Aorta (tissue), 5 donors: ENCODE measurements around the gene AGAP1. TPM values are rescaled to one million over a fixed set of nuclear protein-coding genes. Genes with fewer than 3 reads are reported as not detected.
A peak's percentile ranks its signal among the peaks of the same experiment; 100 is the strongest.

Source experiments
- ATAC-seq: fragments of 200-7000 bp; cut with Tn5 transposase; one replicate; pipeline ENCODE4 v1.9.1; 2022; ENCODE audit warnings: moderate library complexity; ENCODE audit not compliant: low FRiP score
- DNase-seq, 2 donors: peaks; one replicate each; pipeline ENCODE4 v3.0.0-alpha.2; 2020
- H3K27ac ChIP-seq, 2 donors: one replicate each; pipeline ENCODE4 v1.5.1; 2013; ENCODE audit warnings: low read length in 2 of 2, mild to moderate bottlenecking in 2 of 2, moderate library complexity in 2 of 2, control low read depth in 1 of 2, inconsistent platforms in 1 of 2, low read depth in 1 of 2
- H3K27me3 ChIP-seq, 2 donors: one replicate each; pipeline ENCODE4 v1.6.1; 2013; ENCODE audit warnings: control low read depth in 1 of 2, low read length in 1 of 2, mild to moderate bottlenecking in 1 of 2, moderate library complexity in 1 of 2; ENCODE audit not compliant: insufficient read depth in 2 of 2, control insufficient read depth in 1 of 2
- H3K36me3 ChIP-seq, 2 donors: one replicate each; pipeline ENCODE4 v1.6.1; 2013; ENCODE audit warnings: control low read depth in 1 of 2, low read length in 1 of 2, mild to moderate bottlenecking in 1 of 2; ENCODE audit not compliant: insufficient read depth in 2 of 2, control insufficient read depth in 1 of 2
- H3K4me1 ChIP-seq, 2 donors: one replicate each; pipeline ENCODE4 v1.6.1; 2013; ENCODE audit warnings: low read length in 2 of 2, control low read depth in 1 of 2, mild to moderate bottlenecking in 1 of 2, moderate library complexity in 1 of 2; ENCODE audit not compliant: insufficient read depth in 2 of 2, control insufficient read depth in 1 of 2
- H3K4me3 ChIP-seq, 2 donors: one replicate each; pipeline ENCODE4 v1.5.1; 2013; ENCODE audit warnings: low read length in 2 of 2, control low read depth in 1 of 2, mild to moderate bottlenecking in 1 of 2
- H3K9me3 ChIP-seq: one replicate; pipeline ENCODE4 v1.6.1; 2013; ENCODE audit warnings: mild to moderate bottlenecking, low read length; ENCODE audit not compliant: control insufficient read depth
- WGBS, 2 donors: extraction: QIAGEN DNeasy Blood & Tissue Kit; methylation state at CpG; one replicate each; pipeline ENCODE4 v1.1.7; 2013; 5-methylcytosine and 5-hydroxymethylcytosine counted together
- intact Hi-C, 2 donors: fragments of 100-400 bp; cut with DNase I; formaldehyde crosslinking; loops; one replicate each; pipeline versions ENCODE4 v1.14.2 to v1.15.0; 2022
- polyA plus RNA-seq, 2 donors: library from polyadenylated mRNA; stranded (reverse); fragments of 200-250 nt; gene quantifications; one replicate each; pipeline ENCODE4 v1.2.3, GENCODE V29; 2013
- total RNA-seq, 2 donors: library from RNA; stranded (reverse); fragmentation: NEBNext Ultra II Directional; extraction: Animal tissue kit (Norgen Biotek cat#: 25700); gene quantifications; one replicate each; pipeline ENCODE4 v1.2.1, GENCODE V29; 2021
- donor health status: healthy with polysubstance abuse.
- donor health status: Bipolar disorder and iron deficiency.
- donor health status: DM: no; HTN: no; CAD: no.
- donor health status: DM: no; HTN: no; CAD: no.
- donor health status: DM: yes; HTN: yes; CAD: no.

Gene AGAP1
- total and polyA plus RNA-seq, 4 donors: 3.0 to 32.7 (median 12.7) TPM

DNA sequence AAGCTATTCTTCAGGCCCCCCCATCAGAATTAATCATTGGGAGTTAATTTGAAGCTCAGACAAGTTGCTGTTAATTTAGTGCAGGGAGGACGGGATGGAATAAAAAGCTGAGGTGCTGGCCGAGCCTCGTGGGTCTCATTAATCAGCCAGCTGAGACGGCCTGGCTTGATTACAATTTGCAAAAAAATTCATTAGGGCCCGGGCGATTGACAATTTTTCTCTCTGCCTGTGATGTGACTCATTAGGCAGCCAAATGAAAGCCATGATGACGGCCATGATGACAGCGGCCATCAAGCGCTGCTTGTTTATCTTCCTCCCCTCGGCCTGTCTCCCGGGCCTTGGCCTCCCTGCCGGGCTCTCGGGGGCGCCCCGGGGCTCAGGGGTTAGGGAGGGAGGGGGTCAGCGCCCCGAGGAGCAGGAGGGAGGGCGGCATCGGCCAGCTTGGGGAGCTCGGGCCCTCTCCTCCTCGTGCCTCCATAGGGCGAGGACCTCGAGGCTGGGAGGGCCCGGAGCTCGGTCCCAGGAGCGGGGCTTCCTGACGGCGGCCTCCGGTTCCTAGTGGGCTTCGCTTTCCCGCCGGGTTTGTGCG, 669.1 kb downstream of the AGAP1 start:
- Histone ChIP-seq H3K4me3 (no peak overlapping the region), H3K9me3 (no peaks in the 10 kb centered on the region), H3K27me3 (peaks cover 0 to 1% of the 10 kb centered on the region in 2 donors), H3K27ac (no peak overlapping the region), H3K4me1 (no peaks in the 10 kb centered on the region), H3K36me3 (no peaks in the 10 kb centered on the region)
- DNase-seq (no peak), ATAC-seq (no peak)
- 57 to 61% methylated on average over 33 of the region's 33 CpGs for WGBS, 2 donors
- intact Hi-C loops: no loop called here

DNA sequence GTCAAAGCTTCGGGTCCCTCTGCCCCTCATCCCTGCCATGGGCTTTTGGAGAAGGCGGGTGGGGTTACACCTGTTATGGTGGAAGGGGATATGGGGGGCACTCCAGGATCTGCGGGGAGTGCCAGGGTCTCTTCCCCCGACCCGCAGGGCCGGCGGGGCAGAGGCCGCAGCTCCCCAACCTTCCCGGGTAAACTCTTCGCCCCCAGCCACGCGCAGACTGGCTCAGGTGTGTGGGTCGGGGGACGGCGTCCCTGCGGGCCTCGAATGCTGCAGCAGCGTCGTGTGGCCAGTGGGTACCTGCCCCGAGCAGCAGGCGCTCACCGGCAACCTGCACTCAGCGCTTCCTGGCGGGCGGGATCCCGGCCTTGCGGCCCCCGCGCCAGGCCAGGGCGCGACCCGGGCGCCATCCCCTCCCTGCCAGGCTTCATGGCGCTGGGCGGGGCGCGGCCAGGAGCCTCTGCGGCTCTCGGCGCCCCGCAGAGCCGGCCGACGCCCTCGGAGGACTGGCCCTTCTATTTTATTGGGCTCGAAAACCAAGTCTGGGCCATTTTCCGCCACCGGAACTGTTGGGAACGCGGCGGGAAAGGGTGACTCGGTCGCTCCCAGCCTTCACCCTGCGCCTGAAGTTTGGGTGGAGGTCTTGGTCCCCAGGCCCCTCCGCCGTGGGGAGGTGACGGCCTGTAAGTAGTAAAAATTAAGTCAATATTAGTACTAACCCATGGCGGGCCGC, 669.8 kb downstream of the AGAP1 start:
- H3K4me1 ChIP-seq: no peaks in the 10 kb centered on the region
- no peak for ATAC-seq
- H3K4me3 ChIP-seq: no peak overlapping the region
- H3K36me3 ChIP-seq: no peaks in the 10 kb centered on the region
- DNase-seq: no peak
- no peak overlapping the region for H3K27ac ChIP-seq
- H3K27me3 ChIP-seq: peaks cover 0 to 1% of the 10 kb centered on the region in 2 donors
- H3K9me3 ChIP-seq: no peaks in the 10 kb centered on the region
- WGBS, 2 donors: 12 to 17% methylated on average over 57 to 59 of the region's 59 CpGs
- intact Hi-C loops: no loop called here

DNA sequence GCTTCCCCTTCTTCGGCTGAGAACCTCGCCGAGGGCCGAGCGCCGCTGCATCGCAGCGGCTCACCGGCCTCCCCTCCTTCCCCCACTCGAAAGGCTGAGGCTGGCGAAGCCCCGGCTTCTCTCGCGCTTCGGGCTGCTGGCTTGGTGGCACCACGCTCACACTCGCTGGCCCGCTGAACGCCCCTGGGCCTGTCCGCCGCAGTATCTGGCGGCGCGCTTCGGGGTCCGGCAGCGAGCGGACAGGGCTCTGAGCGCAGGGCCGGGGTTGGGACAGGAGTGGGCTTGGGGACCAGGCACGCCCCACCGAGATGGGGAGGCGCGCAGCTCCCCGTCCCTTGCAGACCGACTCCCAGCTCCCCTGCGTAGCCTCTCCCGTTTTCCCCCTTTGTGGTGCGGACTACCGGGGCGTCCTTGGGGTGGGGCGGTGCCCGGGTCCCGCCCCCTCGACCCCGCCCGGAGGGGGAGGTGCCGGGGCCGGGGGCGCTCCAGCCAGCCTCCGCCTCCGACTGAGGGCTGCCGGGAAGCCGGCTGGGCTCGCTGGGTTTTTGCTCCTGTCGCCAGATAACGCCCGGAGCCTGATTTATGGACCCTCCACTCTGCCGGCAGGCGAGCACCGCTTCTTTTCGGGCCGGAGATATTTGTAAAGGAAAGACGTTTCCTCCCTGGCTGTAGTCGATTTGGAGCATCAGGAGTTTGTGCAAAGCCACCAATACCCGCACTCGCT, 670.5 kb downstream of the AGAP1 start:
- peak; percentile 22 for ATAC-seq
- Histone ChIP-seq H3K27me3 (peaks cover 0 to 1% of the 10 kb centered on the region in 2 donors), H3K4me3 (no peak overlapping the region), H3K9me3 (no peaks in the 10 kb centered on the region), H3K27ac (no peak overlapping the region), H3K4me1 (no peaks in the 10 kb centered on the region), H3K36me3 (no peaks in the 10 kb centered on the region)
- intact Hi-C loops: no loop called here
- DNase-seq: peak in 1 of 2 donors; percentile 79
- WGBS, 2 donors: 1 to 2% methylated on average over 45 to 67 of the region's 67 CpGs

DNA sequence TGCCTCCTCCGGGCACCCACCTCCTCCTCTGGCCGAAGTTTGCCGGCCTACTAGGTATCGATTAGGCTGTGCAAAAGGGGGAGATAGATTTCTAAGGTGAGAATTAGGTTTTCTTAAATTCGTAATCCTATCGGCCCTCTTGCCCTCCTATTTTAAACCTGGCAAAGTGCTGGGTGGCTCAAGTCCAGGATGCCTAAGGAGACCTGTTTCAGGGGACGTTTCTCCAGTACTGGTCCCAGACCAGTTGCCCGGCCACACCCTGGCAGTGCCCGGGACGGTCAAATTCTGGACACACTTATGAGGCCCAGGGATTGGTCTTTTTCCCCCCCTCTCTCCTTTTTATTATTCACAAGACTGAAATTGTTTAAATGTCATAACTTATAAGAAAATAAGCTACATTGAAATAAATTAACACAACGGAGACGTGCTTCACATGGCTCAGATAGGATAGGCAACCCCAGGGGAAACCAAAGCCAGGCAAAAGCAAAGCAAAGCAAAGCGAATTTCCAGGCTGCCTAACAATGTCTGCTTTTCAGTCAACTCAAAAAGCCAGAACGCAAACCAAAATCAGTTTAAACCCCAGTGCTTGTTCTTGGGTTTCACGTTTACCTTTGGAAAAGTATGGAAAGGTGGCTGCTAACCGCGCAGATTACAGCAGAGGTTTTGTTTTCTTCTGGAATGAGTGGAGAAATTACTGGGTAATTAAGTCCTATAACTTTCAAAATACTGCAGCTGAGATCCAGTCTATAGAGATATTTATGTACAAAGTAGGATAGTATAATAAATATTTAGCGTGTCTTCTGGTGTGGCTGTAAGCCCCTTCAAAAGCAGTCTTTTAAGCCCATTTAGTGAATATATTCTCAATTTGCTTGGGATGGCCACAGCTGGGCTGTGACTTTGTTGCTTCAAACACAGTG, 671.3 kb downstream of the AGAP1 start:
- ATAC-seq: no peak
- WGBS, 2 donors: 34% methylated on average over 18 of the region's 18 CpGs
- H3K9me3 ChIP-seq: no peaks in the 10 kb centered on the region
- H3K27me3 ChIP-seq: peaks cover 0 to 1% of the 10 kb centered on the region in 2 donors
- no peak overlapping the region for H3K4me3 ChIP-seq
- H3K27ac ChIP-seq: no peak overlapping the region
- H3K4me1 ChIP-seq: no peaks in the 10 kb centered on the region
- intact Hi-C loops: no loop called here
- no peak for DNase-seq
- no peaks in the 10 kb centered on the region for H3K36me3 ChIP-seq

GRCh38 chr2:236165842-236166795, 672.3 kb downstream of the AGAP1 start:
- H3K36me3 ChIP-seq: no peaks in the 10 kb centered on the region
- H3K27ac ChIP-seq: no peak overlapping the region
- no peak for ATAC-seq
- intact Hi-C loops: no loop called here
- no peaks in the 10 kb centered on the region for H3K9me3 ChIP-seq
- H3K4me3 ChIP-seq: no peak overlapping the region
- H3K4me1 ChIP-seq: no peaks in the 10 kb centered on the region
- peaks cover 0 to 1% of the 10 kb centered on the region in 2 donors for H3K27me3 ChIP-seq
- DNase-seq: no peak
- 15 to 28% methylated on average over 58 of the region's 58 CpGs for WGBS, 2 donors

- intact Hi-C loops: no loop called here
- H3K36me3 ChIP-seq: no peaks in the 10 kb centered on the region
- no peaks in the 10 kb centered on the region for H3K4me1 ChIP-seq
- H3K27me3 ChIP-seq: peaks cover 0 to 1% of the 10 kb centered on the region in 2 donors
- DNase-seq (no peak), ATAC-seq (no peak)
- H3K9me3 ChIP-seq: no peaks in the 10 kb centered on the region
- 6 to 9% methylated on average over 29 of the region's 29 CpGs for WGBS, 2 donors
- H3K4me3 ChIP-seq: peak overlapping the region; percentile 8 to 23
- no peak overlapping the region for H3K27ac ChIP-seq
These were observed 673.0 kb downstream of the AGAP1 start for GRCh38 chr2:236166796-236167296.

- intact Hi-C loops: no loop called here
- Histone ChIP-seq H3K4me1 (no peaks in the 10 kb centered on the region), H3K36me3 (no peaks in the 10 kb centered on the region), H3K4me3 (peak overlapping the region; percentile 8 to 23), H3K9me3 (no peaks in the 10 kb centered on the region), H3K27ac (no peak overlapping the region), H3K27me3 (peaks cover 0 to 1% of the 10 kb centered on the region in 2 donors)
- 1% methylated on average over 91 to 112 of the region's 112 CpGs for WGBS, 2 donors
- no peak for ATAC-seq
- peak in 1 of 2 donors; percentile 80 for DNase-seq
These were observed 673.7 kb downstream of the AGAP1 start for GRCh38 chr2:236167297-236168109.
